Chondrocyte (in vitro differentiated cells): Measurements from ENCODE around the gene IER5L. TPM values are rescaled to one million over a fixed set of nuclear protein-coding genes. Genes with fewer than 3 reads are reported as not detected.

Experiments
- DNase-seq: peaks from one replicate; pipeline ENCODE4 v3.0.0; 2021; ENCODE audit warnings: mixed read lengths, low spot score
- H3K27ac Mint-ChIP-seq: one replicate; pipeline ENCODE4 v1.8.0; 2021; ENCODE audit warnings: mild to moderate bottlenecking, moderate library complexity, mixed read lengths; ENCODE audit not compliant: unreplicated experiment
- H3K27me3 Mint-ChIP-seq: 2 replicates; pipeline ENCODE4 v1.8.0; 2021; ENCODE audit warnings: low read depth, mixed read lengths
- H3K36me3 Mint-ChIP-seq: 2 replicates; pipeline ENCODE4 v1.8.0; 2021; ENCODE audit warnings: low read depth, mixed read lengths
- H3K4me1 Mint-ChIP-seq: 2 replicates; pipeline ENCODE4 v1.8.0; 2021; ENCODE audit warnings: low read depth, mild to moderate bottlenecking, mixed read lengths
- H3K4me3 Mint-ChIP-seq: one replicate; pipeline ENCODE4 v1.8.0; 2021; ENCODE audit warnings: mild to moderate bottlenecking, moderate library complexity, mixed read lengths; ENCODE audit not compliant: unreplicated experiment
- H3K9me3 Mint-ChIP-seq: 2 replicates; pipeline ENCODE4 v1.8.0; 2021; ENCODE audit warnings: low read depth, mixed read lengths
- total RNA-seq: library from RNA; stranded (reverse); gene quantifications from 3 replicates; pipeline ENCODE4 v1.2.1, GENCODE V29; 2021
- TF ChIP-seq, protein P1 (sequence below): fragments of 200-600 bp; sonication (generic); IDR thresholded peaks from 2 replicates; pipeline ENCODE4 v1.5.0; 2021; ENCODE audit warnings: antibody characterized with exemption, mild to moderate bottlenecking, moderate library complexity

The IER5L gene
- total RNA-seq, 1 donor from 2014 or later = 37.2 TPM

DNA sequence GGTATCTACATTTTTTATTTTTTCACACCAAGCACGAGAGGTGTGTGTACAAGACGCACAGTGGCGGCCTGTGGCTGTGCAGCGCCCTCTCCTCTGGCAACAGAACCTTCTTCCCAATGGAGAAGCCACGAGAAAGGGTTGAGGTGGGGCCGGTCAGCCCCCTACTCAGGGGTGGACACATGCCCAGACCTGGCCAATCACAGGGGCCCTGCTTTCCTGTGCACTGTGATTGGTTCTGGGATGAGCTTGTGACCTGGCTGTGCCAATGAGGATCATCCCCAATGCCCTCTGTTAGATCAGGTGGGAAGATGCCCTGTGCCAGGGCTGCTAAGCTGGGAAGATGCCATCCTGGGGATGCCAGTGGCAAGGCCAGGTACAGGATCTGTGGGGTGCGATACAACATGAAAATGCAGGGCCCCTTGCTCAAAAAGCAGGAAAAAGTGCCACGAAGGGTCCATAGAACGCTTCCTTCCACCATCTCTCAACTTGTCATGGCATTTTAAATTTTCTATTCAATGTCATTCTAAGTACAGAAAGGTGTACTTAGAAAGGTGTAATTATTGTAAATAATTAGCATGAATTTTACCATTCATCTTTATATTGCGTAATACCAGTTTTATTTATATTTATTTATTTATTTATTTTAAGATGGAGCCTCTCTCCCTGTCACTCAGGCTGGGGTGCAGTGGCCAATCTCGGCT lies 15.4 kb downstream of the IER5L start:
- H3K36me3 Mint-ChIP-seq = peaks cover 3% of the 10 kb centered on the region
- no peaks in the 10 kb centered on the region for H3K27me3 Mint-ChIP-seq
- H3K9me3 Mint-ChIP-seq = peaks cover 4% of the 10 kb centered on the region
- DNase-seq = no peak
- H3K4me3 Mint-ChIP-seq = no peak overlapping the region
- peaks cover 11% of the 10 kb centered on the region for H3K4me1 Mint-ChIP-seq
- TF ChIP-seq, protein P1, sequence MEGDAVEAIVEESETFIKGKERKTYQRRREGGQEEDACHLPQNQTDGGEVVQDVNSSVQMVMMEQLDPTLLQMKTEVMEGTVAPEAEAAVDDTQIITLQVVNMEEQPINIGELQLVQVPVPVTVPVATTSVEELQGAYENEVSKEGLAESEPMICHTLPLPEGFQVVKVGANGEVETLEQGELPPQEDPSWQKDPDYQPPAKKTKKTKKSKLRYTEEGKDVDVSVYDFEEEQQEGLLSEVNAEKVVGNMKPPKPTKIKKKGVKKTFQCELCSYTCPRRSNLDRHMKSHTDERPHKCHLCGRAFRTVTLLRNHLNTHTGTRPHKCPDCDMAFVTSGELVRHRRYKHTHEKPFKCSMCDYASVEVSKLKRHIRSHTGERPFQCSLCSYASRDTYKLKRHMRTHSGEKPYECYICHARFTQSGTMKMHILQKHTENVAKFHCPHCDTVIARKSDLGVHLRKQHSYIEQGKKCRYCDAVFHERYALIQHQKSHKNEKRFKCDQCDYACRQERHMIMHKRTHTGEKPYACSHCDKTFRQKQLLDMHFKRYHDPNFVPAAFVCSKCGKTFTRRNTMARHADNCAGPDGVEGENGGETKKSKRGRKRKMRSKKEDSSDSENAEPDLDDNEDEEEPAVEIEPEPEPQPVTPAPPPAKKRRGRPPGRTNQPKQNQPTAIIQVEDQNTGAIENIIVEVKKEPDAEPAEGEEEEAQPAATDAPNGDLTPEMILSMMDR = no peak
- H3K27ac Mint-ChIP-seq = no peak overlapping the region

DNA sequence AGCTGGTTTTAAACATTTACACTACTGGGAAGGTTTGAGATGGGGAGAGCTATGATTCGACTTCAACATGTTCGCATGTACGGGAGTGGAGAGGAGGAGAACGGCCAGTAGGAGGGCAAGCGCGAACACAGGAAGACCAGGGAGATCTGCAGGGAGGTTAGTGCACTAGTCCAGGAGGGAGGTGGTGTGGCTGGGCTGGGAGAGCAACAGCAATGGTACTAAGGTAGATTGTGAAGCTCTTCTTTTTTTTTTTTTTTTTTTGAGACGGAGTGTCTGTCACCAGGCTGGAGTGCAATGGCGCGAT lies 16.6 kb downstream of the IER5L start:
- Mint-ChIP-seq H3K4me3 (no peak overlapping the region), H3K27me3 (no peaks in the 10 kb centered on the region), H3K4me1 (no peaks in the 10 kb centered on the region), H3K27ac (no peak overlapping the region), H3K9me3 (peaks cover 4% of the 10 kb centered on the region), H3K36me3 (peaks cover 3% of the 10 kb centered on the region)
- TF ChIP-seq, protein P1 = no peak
- no peak for DNase-seq

DNA sequence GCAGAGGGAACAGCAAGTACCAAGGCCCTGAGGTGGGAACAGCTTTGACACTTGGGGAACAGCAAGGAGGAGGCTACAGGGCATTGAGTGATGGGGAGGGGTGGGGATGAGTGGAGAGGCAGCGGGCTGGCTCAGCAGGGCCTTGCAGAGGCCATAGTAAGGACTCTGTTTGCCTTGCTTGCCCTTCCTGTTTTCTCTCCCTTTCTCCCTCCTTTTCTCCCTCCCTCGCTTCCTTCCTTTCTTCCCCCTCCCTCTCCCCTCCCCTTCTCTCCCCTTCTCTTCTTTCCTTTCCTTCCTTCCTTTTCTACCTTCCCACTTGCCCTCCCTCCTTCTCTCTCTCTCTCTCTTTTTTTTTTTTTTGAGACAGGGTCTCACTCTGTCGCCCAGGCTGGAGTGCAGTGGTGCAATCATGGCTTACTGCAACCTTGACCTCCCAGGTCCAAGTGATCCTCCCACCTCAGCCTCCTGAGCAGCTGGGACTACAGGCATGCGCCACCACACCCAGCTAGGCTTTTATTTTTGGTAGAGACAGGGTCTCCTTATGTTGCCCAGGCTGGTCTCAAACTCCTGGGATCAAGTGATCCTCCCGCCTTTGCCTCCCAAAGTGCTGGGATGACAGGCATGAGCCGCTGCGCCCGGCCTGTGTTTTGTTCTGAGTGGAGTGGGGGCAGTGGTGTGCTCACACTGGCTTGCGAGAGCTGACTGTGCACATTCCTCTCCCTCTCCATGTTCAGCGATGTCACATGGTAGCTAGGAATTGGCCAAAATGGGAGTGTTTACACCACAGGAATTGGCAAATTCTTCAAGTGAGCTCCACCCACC lies 17.1 kb downstream of the IER5L start:
- Mint-ChIP-seq H3K9me3 (peaks cover 4% of the 10 kb centered on the region), H3K4me1 (no peaks in the 10 kb centered on the region), H3K27me3 (no peaks in the 10 kb centered on the region), H3K4me3 (no peak overlapping the region), H3K27ac (no peak overlapping the region), H3K36me3 (peaks cover 3% of the 10 kb centered on the region)
- TF ChIP-seq, protein P1 = no peak
- no peak for DNase-seq

DNA sequence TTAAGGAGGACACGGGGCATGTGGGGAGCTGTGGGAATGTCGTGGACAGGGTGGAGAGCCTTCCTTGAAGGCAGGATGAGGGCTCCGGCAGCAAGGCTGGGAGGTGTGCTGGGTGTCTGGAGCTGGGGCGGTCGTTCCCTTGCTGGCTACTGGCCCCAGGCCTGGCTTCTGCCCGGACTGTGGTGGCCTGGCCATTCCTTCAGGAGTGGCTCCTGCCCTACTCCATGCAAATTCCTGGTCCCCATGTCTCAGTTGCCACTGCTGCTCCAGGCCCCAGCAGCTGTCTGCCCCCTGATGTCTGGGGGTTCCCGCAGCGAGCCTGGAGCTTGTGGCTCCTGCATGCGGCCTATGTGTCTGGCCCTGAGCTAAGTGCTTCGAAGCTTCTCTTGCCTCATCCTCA lies 21.9 kb downstream of the IER5L start:
- Mint-ChIP-seq H3K4me3 (no peak overlapping the region), H3K9me3 (peaks cover under 1% of the 10 kb centered on the region), H3K27me3 (no peaks in the 10 kb centered on the region)

DNA sequence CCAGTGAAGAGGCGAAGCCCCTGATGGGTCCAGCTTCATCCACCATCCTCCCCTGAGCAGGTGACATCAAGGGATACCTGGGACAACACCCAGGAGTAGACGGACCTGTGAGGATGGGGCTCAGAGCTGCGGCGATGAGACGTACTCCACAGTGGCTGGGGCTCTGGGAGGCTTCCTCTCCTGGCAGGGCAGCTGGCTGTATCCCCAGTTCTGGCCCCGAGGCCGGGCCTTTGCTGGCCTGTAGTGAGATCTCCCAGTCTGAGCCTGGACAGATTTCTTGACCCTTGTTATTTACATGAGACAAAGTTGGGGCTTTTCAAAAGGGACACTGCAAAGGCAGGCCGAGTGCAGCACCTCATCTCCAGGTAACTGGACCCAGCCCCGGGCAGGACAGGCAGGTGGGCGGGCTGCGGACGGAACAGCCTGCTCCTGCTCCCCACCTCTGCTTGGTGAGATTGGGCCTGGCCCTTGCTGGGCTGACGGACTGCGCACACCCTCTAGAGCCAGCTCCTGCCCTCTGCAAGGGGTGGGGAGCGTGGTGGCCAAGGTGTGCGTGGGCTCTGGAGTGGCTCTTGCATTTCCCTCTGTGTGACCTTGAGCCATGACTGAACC lies 23.1 kb downstream of the IER5L start:
- peaks cover 6% of the 10 kb centered on the region for H3K36me3 Mint-ChIP-seq
- no peaks in the 10 kb centered on the region for H3K4me1 Mint-ChIP-seq
- H3K27me3 Mint-ChIP-seq = no peaks in the 10 kb centered on the region
- DNase-seq = no peak
- TF ChIP-seq, protein P1 = no peak
- H3K27ac Mint-ChIP-seq = no peak overlapping the region
- no peak overlapping the region for H3K4me3 Mint-ChIP-seq
- no peaks in the 10 kb centered on the region for H3K9me3 Mint-ChIP-seq

More for the DNA sequence above, 21.9 kb downstream of the IER5L start:
- Mint-ChIP-seq H3K36me3 (peaks cover 4% of the 10 kb centered on the region), H3K27ac (no peak overlapping the region), H3K4me1 (no peaks in the 10 kb centered on the region)
- TF ChIP-seq, protein P1 = no peak
- no peak for DNase-seq
